ENCODE results near the gene MLYCD.

DNA sequence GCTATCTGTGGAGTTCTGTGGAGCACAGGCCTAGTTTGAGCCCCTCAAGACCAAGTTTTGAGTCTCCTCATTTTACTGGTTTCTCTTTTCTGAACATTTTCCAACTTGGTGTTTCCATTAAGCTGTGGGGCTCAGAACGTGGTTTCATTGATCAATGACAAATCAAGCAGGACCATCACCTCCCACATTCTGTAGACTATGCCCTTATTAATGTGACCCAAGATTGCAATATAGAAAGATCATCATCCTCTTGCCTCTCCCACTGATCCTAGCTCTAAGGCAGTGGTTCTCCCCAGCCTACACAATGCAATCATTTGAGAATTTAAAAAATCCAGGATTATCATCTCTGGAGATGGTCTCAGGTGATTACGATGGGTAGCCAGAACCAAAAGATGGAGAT, 38.4 kb downstream of the MLYCD start:
- TF ChIP-seq CTCF (IDR thresholded peaks at IDR 0.05; ENCODE audit: low read depth, low read length) (no peak), EZH2phosphoT487 (IDR thresholded peaks at IDR 0.05; ENCODE audit: low read depth) (no peak)
